Sigmoid colon (tissue), 7 donors: ENCODE measurements around the gene GPR22. TPM values are rescaled to one million over a fixed set of nuclear protein-coding genes. Genes with fewer than 3 reads are reported as not detected.

Experiments
- DNase-seq: peaks from one replicate; pipeline ENCODE4 v3.0.0-alpha.2; 2019
- H3K27ac ChIP-seq, 4 donors: fragments of 200-600 bp; sonication (generic); one replicate each; pipeline ENCODE4 v1.5.1; 2016 to 2019; ENCODE audit warnings: mild to moderate bottlenecking in 1 of 4
- H3K27me3 ChIP-seq, 3 donors: fragments of 200-600 bp; sonication (generic); one replicate each; pipeline ENCODE4 v1.5.1; 2019; ENCODE audit warnings: mild to moderate bottlenecking in 1 of 3
- H3K36me3 ChIP-seq, 4 donors: fragments of 200-600 bp; sonication (generic); one replicate each; pipeline ENCODE4 v1.5.1; 2016 to 2019
- H3K4me1 ChIP-seq, 4 donors: fragments of 200-600 bp; sonication (generic); one replicate each; pipeline ENCODE4 v1.5.1; 2017 to 2019
- H3K4me3 ChIP-seq, 4 donors: fragments of 200-600 bp; sonication (generic); one replicate each; pipeline ENCODE4 v1.5.1; 2017 to 2019; ENCODE audit warnings: mild to moderate bottlenecking in 2 of 4, moderate library complexity in 1 of 4
- H3K9me3 ChIP-seq, 4 donors: fragments of 200-600 bp in 3 of 4; sonication (generic) in 3 of 4; one replicate each; pipeline versions ENCODE4 v1.5.1 to v1.6.1; 2013 to 2019
- EP300 ChIP-seq, 4 donors: sonication (generic); formaldehyde crosslinking; IDR thresholded peaks; one replicate each; pipeline ENCODE4 v1.6.1; 2017; ENCODE audit warnings: antibody characterized with exemption in 4 of 4
- POLR2A ChIP-seq, 2 donors: fragments of 450-650 bp; IDR thresholded peaks; one replicate each; pipeline ENCODE4 v1.6.1; 2016; ENCODE audit warnings: antibody characterized with exemption in 2 of 2, mild to moderate bottlenecking in 2 of 2, moderate library complexity in 2 of 2
- POLR2AphosphoS5 ChIP-seq, 4 donors: sonication (generic); formaldehyde crosslinking; IDR thresholded peaks; one replicate each; pipeline ENCODE4 v1.6.1; 2017; ENCODE audit warnings: antibody characterized with exemption in 4 of 4
- WGBS, 2 donors: extraction: QIAGEN DNeasy Blood & Tissue Kit; methylation state at CpG; one replicate each; pipeline ENCODE4 v1.1.7; 2013; 5-methylcytosine and 5-hydroxymethylcytosine counted together
- intact Hi-C: fragments of 100-400 bp; cut with DNase I; formaldehyde crosslinking; loops from one replicate; pipeline ENCODE4 v1.15.1; 2023
- polyA plus RNA-seq, 3 donors: library from polyadenylated mRNA; stranded (reverse); fragments of 200-250 nt; gene quantifications; one replicate each; pipeline ENCODE4 v1.2.3, GENCODE V29; 2013
- total RNA-seq, 4 donors: library from RNA; depleted of rRNA; stranded (reverse); fragments of >200 nt; gene quantifications; one replicate each; pipeline ENCODE4 v1.1.0, GENCODE V29; 2016
- TF ChIP-seq, protein P1 (sequence below), 4 experiments: fragments of 450-650 bp in 3 of 4; fragments of 200-600 bp in 1 of 4; IDR thresholded peaks; one replicate each; pipeline ENCODE4 v1.5.1; 2016 to 2019; ENCODE audit warnings: antibody characterized with exemption in 4 of 4, mild to moderate bottlenecking in 3 of 4, moderate library complexity in 2 of 4
- donor health status: healthy with polysubstance abuse.
- donor health status: Bipolar disorder and iron deficiency.
- donor health status: healthy.

GPR22 gene
- total and polyA plus RNA-seq, 7 donors: 0.10 to 1.1 (median 0.55) TPM; not detected in 3

DNA sequence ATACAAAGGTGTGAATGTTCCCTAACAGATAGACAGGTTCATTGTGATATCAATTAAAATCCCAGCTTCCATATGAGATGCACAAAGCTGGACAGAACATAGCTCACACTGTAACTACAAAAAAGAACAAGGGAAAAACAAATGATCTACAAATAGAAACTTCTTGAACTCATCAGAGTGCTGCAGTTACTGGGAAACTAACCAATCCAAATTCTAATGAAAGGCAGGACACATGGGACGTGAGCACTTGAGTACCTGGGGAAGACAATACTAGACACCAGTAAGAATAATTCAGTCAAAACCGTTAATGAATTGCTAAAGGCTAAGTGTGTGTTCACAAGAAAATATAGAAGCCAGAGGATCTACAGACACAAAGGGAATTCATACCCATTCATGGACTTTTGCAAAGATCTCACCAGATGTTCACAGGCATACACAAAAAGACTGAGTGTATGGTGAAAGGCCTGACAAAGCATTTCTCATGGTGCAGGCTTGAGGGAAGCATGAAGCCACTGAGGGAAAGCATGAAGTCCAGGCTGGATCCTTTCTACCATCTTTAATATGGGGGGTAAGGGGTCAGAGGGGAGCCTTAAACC lies 7.8 kb upstream of the GPR22 start:
- intact Hi-C loops: loop anchor here (2.0 to 10.0 kb wide), 3 partner anchors 103 to 687 kb away; partner anchors contain the start of genes COG5 and DUS4L
- Histone ChIP-seq H3K27ac (no peak overlapping the region), H3K4me3 (no peak overlapping the region), H3K27me3 (no peaks in the 10 kb centered on the region), H3K4me1 (no peaks in the 10 kb centered on the region), H3K36me3 (no peaks in the 10 kb centered on the region), H3K9me3 (no peaks in the 10 kb centered on the region)
- DNase-seq: no peak
- 90 to 92% methylated on average over 2 of the region's 2 CpGs for WGBS, 2 donors
- no peak for TF ChIP-seq EP300 (IDR thresholded peaks at IDR 0.05)
- TF ChIP-seq, protein P1, sequence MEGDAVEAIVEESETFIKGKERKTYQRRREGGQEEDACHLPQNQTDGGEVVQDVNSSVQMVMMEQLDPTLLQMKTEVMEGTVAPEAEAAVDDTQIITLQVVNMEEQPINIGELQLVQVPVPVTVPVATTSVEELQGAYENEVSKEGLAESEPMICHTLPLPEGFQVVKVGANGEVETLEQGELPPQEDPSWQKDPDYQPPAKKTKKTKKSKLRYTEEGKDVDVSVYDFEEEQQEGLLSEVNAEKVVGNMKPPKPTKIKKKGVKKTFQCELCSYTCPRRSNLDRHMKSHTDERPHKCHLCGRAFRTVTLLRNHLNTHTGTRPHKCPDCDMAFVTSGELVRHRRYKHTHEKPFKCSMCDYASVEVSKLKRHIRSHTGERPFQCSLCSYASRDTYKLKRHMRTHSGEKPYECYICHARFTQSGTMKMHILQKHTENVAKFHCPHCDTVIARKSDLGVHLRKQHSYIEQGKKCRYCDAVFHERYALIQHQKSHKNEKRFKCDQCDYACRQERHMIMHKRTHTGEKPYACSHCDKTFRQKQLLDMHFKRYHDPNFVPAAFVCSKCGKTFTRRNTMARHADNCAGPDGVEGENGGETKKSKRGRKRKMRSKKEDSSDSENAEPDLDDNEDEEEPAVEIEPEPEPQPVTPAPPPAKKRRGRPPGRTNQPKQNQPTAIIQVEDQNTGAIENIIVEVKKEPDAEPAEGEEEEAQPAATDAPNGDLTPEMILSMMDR (IDR thresholded peaks at IDR 0.05): no peak
- TF ChIP-seq POLR2AphosphoS5 (IDR thresholded peaks at IDR 0.05): no peak
- TF ChIP-seq POLR2A (IDR thresholded peaks at IDR 0.05): no peak

DNA sequence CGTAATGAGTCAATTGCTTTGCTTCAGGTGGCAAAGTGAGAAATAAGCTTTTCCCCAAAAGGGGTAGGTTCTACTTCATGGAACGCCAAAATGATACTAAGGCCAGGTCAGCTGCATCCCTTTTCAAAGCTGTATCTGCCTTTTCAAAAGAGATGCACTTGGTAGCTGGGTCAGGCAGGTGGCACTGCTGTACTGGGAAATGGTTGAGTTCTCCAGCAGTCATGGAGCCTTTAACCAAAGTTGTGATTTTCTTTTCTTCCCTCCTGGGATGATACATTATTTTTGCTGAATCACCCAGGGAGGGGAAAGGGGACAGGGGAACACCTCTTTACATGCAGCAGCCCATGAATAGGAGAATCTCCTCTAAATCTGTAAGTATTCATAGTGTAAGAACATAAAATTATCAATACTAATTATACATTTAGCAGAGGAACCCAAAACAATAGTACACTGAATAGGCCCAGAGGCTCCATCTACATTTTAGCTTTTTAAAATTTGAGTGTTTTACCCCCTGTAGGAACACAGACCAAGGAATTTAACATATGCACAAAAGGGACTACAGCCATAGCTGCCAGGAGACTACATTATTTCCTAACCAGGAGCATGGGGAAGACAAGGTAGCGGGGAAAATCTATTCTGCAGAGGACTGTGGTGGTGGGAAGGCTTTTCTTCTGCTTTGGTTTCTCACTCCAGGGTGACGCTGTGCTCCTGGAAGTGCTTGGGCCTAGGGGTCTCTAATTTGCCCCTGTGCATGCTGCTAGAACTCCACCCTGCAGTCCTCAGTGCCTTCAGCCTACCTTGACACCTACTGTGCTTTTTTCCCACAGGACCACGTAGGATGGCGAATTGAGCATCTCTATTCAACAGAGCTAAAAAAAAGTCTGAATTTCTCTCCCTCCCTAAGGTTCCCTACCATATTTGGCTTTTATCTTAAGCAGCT lies 6.4 kb upstream of the GPR22 start:
- intact Hi-C loops: loop anchor here (1.0 to 10.0 kb wide), 5 partner anchors 101 to 685 kb away; partner anchors contain the start of genes COG5 and DUS4L
- H3K4me1 ChIP-seq: no peaks in the 10 kb centered on the region
- H3K36me3 ChIP-seq: no peaks in the 10 kb centered on the region
- TF ChIP-seq POLR2A (IDR thresholded peaks at IDR 0.05) (no peak), POLR2AphosphoS5 (IDR thresholded peaks at IDR 0.05) (no peak), EP300 (IDR thresholded peaks at IDR 0.05) (no peak)
- TF ChIP-seq, protein P1 (IDR thresholded peaks at IDR 0.05): peak; percentile 52 to 78 (median 66)
- no peak overlapping the region for H3K27ac ChIP-seq
- H3K9me3 ChIP-seq: no peaks in the 10 kb centered on the region
- H3K4me3 ChIP-seq: no peak overlapping the region
- H3K27me3 ChIP-seq: no peaks in the 10 kb centered on the region
- 79 to 87% methylated on average over 6 of the region's 6 CpGs for WGBS, 2 donors
- DNase-seq: peak; percentile 80

DNA sequence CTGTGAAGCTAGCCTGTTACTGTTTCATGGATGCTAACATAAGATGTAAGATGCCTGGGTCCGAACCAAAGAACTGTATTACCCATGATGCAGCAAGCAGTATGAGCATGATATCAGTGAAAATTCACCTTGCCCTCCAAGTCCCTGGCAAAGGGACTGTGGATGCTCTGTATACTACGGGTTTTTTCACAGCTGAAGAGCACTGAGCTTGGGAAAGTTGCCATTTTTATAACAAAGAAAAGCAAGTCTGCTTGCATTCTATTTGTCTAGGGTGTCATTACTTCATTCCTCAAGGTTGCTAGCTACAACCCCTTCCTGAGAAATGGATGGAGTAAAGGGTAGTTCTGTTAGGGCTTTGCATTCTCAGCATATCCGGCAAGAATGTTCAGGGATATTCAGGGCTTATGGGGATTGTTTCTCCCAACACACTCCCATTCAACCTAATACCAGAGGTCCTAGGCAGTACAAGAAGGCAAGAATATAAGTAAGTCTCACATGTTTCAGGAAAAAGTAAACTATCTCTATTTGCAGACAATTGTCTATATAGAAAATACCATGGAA lies 5.1 kb upstream of the GPR22 start:
- Histone ChIP-seq H3K9me3 (no peaks in the 10 kb centered on the region), H3K36me3 (no peaks in the 10 kb centered on the region), H3K4me3 (no peak overlapping the region), H3K4me1 (no peaks in the 10 kb centered on the region), H3K27me3 (no peaks in the 10 kb centered on the region), H3K27ac (no peak overlapping the region)
- WGBS, 2 donors: 91% methylated on average over 3 of the region's 3 CpGs
- TF ChIP-seq EP300 (IDR thresholded peaks at IDR 0.05): no peak
- no peak for TF ChIP-seq POLR2AphosphoS5 (IDR thresholded peaks at IDR 0.05)
- no peak for DNase-seq
- intact Hi-C loops: loop anchor here (10.0 kb wide), 2 partner anchors 100 to 130 kb away; partner anchors contain the start of genes COG5 and DUS4L

DNA sequence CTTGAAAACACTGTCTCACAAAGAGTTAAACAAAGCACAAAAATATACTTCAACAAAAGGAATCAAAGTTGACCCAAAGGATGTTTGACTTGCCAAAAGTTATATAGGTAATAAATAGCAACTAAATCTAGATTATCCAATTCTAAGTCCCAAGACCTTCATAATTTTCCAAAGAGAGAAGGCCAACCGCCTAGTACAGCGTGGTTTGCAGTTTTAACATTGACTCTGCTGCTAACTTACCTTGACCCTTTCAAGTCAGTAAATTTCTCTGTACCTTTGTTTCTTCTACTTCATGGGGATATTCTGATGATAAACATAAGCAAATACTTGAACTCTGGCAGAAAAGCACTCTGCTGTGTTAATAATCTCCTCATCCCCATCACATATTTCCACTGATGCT lies 1.9 kb upstream of the GPR22 start:
- H3K4me1 ChIP-seq: peaks cover 0 to 6% (median 2%) of the 10 kb centered on the region in 4 donors
- intact Hi-C loops: loop anchor here (10.0 kb wide), 2 partner anchors 97 to 127 kb away; partner anchors contain the start of genes COG5 and DUS4L
- no peaks in the 10 kb centered on the region for H3K36me3 ChIP-seq
- H3K4me3 ChIP-seq: no peak overlapping the region
- H3K9me3 ChIP-seq: no peaks in the 10 kb centered on the region
- no peak overlapping the region for H3K27ac ChIP-seq
- TF ChIP-seq POLR2AphosphoS5 (IDR thresholded peaks at IDR 0.05) (no peak), EP300 (IDR thresholded peaks at IDR 0.05) (no peak), POLR2A (IDR thresholded peaks at IDR 0.05) (no peak)
- TF ChIP-seq, protein P1 (IDR thresholded peaks at IDR 0.05): no peak
- H3K27me3 ChIP-seq: no peaks in the 10 kb centered on the region
- no peak for DNase-seq
- 98 to 99% methylated on average over 2 of the region's 2 CpGs for WGBS, 2 donors
